HepG2 (cell line): ENCODE measurements around the gene RNASE9. TPM values are rescaled to one million over a fixed set of nuclear protein-coding genes. Genes with fewer than 3 reads are reported as not detected.
A peak's percentile ranks its signal among the peaks of the same experiment; 100 is the strongest.

Experiments used
- FOXP1 ChIP-seq, 2 experiments: fragments of 450-650 bp in 1 of 2; IDR thresholded peaks; 2 replicates each; pipeline ENCODE4 v1.6.1; 2017 to 2018; ENCODE audit warnings: antibody characterized with exemption in 1 of 2
- FOXP4 ChIP-seq: sonication (generic); formaldehyde crosslinking; IDR thresholded peaks from 2 replicates; pipeline ENCODE4 v1.4.0; 2020; ENCODE audit warnings: missing genetic modification reagents
- NFIC ChIP-seq: IDR thresholded peaks from 2 replicates; pipeline ENCODE4 v1.6.1; 2012; ENCODE audit warnings: mild to moderate bottlenecking, low read length, inconsistent platforms
- ZBTB43 ChIP-seq: sonication (generic); formaldehyde crosslinking; conservative IDR thresholded peaks from 2 replicates; pipeline ENCODE4 v1.4.0; 2020; ENCODE audit warnings: missing genetic modification reagents
- ZNF224 ChIP-seq: sonication (generic); formaldehyde crosslinking; IDR thresholded peaks from 2 replicates; pipeline ENCODE4 v1.5.0; 2020; ENCODE audit warnings: mild to moderate bottlenecking, missing genetic modification reagents
- ZNF274 ChIP-seq: sonication (generic); formaldehyde crosslinking; IDR thresholded peaks from 2 replicates; pipeline ENCODE4 v1.5.1; 2020; ENCODE audit warnings: mild to moderate bottlenecking, missing genetic modification reagents
- ZNF512 ChIP-seq: sonication (generic); formaldehyde crosslinking; IDR thresholded peaks from 2 replicates; pipeline ENCODE4 v1.4.0; 2020; ENCODE audit warnings: mild to moderate bottlenecking, missing genetic modification reagents
- ZNF552 ChIP-seq: sonication (generic); formaldehyde crosslinking; IDR thresholded peaks from 2 replicates; pipeline ENCODE4 v1.9.0; 2022; ENCODE audit warnings: missing genetic modification reagents, mild to moderate bottlenecking, borderline replicate concordance
- polyA plus RNA-seq, 8 experiments: library from polyadenylated mRNA; depleted of rRNA in 3 of 8; stranded (reverse) in 7 of 8; unstranded in 1 of 8; fragments of >200 nt; fragmentation: Illumina TruSeq in 4 of 8; extraction: Trizol in 4 of 8; gene quantifications; 2 replicates each; pipeline versions ENCODE4 v1.2.1 to v1.2.3, GENCODE V29; 2011 to 2016; ENCODE audit warnings: low read depth in 4 of 8, missing spikeins in 1 of 8, mixed read lengths in 1 of 8; ENCODE audit not compliant: insufficient read depth in 1 of 8
- total RNA-seq, 5 experiments: library from RNA; depleted of rRNA; stranded (reverse); fragments of >200 nt; fragmentation: Illumina TruSeq; extraction: Trizol; gene quantifications; 2 replicates each; pipeline ENCODE4 v1.2.3, GENCODE V29; 2016; ENCODE audit warnings: low read depth in 1 of 5
- TF ChIP-seq, protein P1 (sequence below): sonication (generic); formaldehyde crosslinking; IDR thresholded peaks from 2 replicates; pipeline ENCODE4 v1.5.0; 2020; ENCODE audit warnings: mild to moderate bottlenecking, missing genetic modification reagents, borderline replicate concordance
- TF ChIP-seq, protein P2 (sequence below): sonication (generic); formaldehyde crosslinking; IDR thresholded peaks from 2 replicates; pipeline ENCODE4 v1.4.0; 2020; ENCODE audit warnings: missing genetic modification reagents, mild to moderate bottlenecking, borderline replicate concordance
- TF ChIP-seq, protein P3 (sequence below): sonication (generic); formaldehyde crosslinking; IDR thresholded peaks from 2 replicates; pipeline ENCODE4 v1.4.0; 2020; ENCODE audit warnings: missing genetic modification reagents
- TF ChIP-seq, protein P4 (sequence below): sonication (generic); formaldehyde crosslinking; IDR thresholded peaks from 2 replicates; pipeline ENCODE4 v1.4.0; 2020; ENCODE audit warnings: missing genetic modification reagents, borderline replicate concordance
- TF ChIP-seq, protein P5 (sequence below): sonication (generic); formaldehyde crosslinking; IDR thresholded peaks from 2 replicates; pipeline ENCODE4 v1.5.1; 2020; ENCODE audit warnings: mild to moderate bottlenecking, missing genetic modification reagents, borderline replicate concordance

Gene RNASE9
- total and polyA plus RNA-seq, 2 of the 13 experiments (the other 11 are each of a cell fraction or from before 2014, with no cell fraction given) = not detected

DNA sequence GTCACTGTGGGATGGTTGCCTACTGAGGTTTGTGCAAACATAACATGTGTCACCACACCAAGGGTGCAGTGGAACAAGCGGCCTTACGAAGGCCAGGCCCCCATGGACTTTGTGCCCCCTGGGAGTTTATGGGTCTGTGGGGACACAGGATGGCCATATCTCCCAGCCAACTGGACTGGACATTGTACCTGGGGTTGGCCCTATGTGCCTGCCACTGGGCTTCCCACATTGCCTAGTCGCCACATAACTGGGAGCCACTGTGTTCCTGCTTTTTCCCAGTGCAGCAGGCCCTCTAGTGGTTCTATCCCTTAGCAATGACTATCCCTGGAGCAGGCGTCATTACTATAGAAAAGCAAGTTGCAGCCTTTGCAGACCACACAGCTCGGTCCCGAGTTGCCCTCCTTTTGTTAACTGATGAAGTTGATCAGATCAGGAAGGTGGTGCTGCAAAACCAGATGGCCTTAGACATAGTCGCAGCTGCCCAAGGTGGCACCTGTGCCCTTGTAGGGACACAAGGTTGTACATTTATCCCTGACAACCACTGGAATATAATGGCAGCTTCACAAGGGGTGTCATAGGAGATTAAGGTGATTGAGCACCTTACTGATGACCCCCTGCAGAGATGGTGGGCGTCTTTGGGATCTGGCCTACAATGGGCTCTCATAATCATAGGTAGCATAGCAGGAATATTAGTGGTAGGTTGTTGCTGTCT is 45.5 kb upstream of the RNASE9 start (continued):
- TF ChIP-seq, protein P1, sequence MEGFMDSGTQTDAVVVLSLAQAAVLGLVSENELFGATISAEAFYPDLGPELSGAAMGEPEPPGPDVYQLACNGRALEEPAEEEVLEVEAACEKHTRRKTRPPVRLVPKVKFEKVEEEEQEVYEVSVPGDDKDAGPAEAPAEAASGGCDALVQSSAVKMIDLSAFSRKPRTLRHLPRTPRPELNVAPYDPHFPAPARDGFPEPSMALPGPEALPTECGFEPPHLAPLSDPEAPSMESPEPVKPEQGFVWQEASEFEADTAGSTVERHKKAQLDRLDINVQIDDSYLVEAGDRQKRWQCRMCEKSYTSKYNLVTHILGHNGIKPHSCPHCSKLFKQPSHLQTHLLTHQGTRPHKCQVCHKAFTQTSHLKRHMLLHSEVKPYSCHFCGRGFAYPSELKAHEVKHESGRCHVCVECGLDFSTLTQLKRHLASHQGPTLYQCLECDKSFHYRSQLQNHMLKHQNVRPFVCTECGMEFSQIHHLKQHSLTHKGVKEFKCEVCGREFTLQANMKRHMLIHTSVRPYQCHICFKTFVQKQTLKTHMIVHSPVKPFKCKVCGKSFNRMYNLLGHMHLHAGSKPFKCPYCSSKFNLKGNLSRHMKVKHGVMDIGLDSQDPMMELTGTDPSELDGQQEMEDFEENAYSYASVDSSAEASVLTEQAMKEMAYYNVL (CRISPR knock-in tag) = no peak
- TF ChIP-seq ZBTB43 (CRISPR knock-in tag) = peak; percentile 51; the same call in 1 of the 2 replicates
- TF ChIP-seq, protein P2, sequence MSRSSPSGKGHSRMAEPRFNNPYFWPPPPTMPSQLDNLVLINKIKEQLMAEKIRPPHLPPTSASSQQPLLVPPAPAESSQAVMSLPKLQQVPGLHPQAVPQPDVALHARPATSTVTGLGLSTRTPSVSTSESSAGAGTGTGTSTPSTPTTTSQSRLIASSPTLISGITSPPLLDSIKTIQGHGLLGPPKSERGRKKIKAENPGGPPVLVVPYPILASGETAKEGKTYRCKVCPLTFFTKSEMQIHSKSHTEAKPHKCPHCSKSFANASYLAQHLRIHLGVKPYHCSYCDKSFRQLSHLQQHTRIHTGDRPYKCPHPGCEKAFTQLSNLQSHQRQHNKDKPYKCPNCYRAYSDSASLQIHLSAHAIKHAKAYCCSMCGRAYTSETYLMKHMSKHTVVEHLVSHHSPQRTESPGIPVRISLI = 0 out of 2 replicates have a peak, but pooled peaks have one; percentile 31
- TF ChIP-seq, protein P3, sequence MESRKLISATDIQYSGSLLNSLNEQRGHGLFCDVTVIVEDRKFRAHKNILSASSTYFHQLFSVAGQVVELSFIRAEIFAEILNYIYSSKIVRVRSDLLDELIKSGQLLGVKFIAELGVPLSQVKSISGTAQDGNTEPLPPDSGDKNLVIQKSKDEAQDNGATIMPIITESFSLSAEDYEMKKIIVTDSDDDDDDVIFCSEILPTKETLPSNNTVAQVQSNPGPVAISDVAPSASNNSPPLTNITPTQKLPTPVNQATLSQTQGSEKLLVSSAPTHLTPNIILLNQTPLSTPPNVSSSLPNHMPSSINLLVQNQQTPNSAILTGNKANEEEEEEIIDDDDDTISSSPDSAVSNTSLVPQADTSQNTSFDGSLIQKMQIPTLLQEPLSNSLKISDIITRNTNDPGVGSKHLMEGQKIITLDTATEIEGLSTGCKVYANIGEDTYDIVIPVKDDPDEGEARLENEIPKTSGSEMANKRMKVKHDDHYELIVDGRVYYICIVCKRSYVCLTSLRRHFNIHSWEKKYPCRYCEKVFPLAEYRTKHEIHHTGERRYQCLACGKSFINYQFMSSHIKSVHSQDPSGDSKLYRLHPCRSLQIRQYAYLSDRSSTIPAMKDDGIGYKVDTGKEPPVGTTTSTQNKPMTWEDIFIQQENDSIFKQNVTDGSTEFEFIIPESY (CRISPR knock-in tag) = 0 out of 2 replicates have a peak, but pooled peaks have one; percentile 35
- TF ChIP-seq ZNF552 (CRISPR knock-in tag) = no peak
- no peak for TF ChIP-seq FOXP1 (IDR thresholded peaks at IDR 0.05)
- no peak for TF ChIP-seq FOXP1 (CRISPR knock-in tag; IDR thresholded peaks at IDR 0.05)
- TF ChIP-seq, protein P4, sequence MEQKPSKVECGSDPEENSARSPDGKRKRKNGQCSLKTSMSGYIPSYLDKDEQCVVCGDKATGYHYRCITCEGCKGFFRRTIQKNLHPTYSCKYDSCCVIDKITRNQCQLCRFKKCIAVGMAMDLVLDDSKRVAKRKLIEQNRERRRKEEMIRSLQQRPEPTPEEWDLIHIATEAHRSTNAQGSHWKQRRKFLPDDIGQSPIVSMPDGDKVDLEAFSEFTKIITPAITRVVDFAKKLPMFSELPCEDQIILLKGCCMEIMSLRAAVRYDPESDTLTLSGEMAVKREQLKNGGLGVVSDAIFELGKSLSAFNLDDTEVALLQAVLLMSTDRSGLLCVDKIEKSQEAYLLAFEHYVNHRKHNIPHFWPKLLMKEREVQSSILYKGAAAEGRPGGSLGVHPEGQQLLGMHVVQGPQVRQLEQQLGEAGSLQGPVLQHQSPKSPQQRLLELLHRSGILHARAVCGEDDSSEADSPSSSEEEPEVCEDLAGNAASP (CRISPR knock-in tag) = peak; percentile 55; the same call in 1 of the 2 replicates
- TF ChIP-seq FOXP4 (CRISPR knock-in tag) = peak; percentile 44; the same call in 1 of the 2 replicates
- peak; percentile 39; the same call in 1 of the 2 replicates for TF ChIP-seq ZNF274 (CRISPR knock-in tag)
- TF ChIP-seq, protein P5, sequence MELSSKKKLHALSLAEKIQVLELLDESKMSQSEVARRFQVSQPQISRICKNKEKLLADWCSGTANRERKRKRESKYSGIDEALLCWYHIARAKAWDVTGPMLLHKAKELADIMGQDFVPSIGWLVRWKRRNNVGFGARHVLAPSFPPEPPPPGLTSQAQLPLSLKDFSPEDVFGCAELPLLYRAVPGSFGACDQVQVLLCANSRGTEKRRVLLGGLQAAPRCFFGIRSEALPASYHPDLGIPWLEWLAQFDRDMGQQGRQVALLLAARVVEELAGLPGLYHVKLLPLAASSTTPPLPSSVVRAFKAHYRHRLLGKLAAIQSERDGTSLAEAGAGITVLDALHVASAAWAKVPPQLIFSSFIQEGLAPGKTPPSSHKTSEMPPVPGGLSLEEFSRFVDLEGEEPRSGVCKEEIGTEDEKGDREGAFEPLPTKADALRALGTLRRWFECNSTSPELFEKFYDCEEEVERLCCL = 0 out of 2 replicates have a peak, but pooled peaks have one; percentile 6
- TF ChIP-seq ZNF512 = no peak; the same call in 1 of the 2 replicates
- TF ChIP-seq ZNF224 = no peak; the same call in 1 of the 2 replicates
- no peak for TF ChIP-seq NFIC
